Endothelial cell of umbilical vein (primary cell): Measurements from ENCODE around the gene VGLL4. TPM values are rescaled to one million over a fixed set of nuclear protein-coding genes. Genes with fewer than 3 reads are reported as not detected.

Source experiments
- BruUV-seq: library from RNA; stranded (reverse); fragments of 400-500 nt; replicated peaks from 2 replicates; lab custom pipeline; 2021; lab: Mats Ljungman, UMichigan
- CTCF ChIA-PET: fragments of 300-600, 350-600 bp; sonication (Branson Sonifier 250); formaldehyde crosslinking; loops from one replicate; lab custom pipeline; 2021; ENCODE audit warnings: antibody characterized with exemption, inconsistent platforms; lab: Charles Lee
- POLR2A ChIA-PET: fragments of 300-600, 350-600 bp; sonication (Branson Sonifier 250); formaldehyde crosslinking; loops from one replicate; lab custom pipeline; 2021; ENCODE audit warnings: antibody characterized with exemption, inconsistent platforms; lab: Charles Lee
- DNase-seq: peaks from one replicate; pipeline ENCODE4 v3.0.0-alpha.2; 2011; ENCODE audit warnings: low read depth, low spot score
- FAIRE-seq: peaks from 2 replicates; lab custom pipeline; 2011; peaks lifted over from hg19 to GRCh38; lab: Jason Lieb, UNC
- H2AFZ ChIP-seq: 2 replicates; pipeline ENCODE4 v1.6.0; 2012; ENCODE audit warnings: low read depth, low read length, control low read depth, inconsistent platforms
- H3K27ac ChIP-seq: 2 replicates; pipeline ENCODE4 v1.5.1; 2011; ENCODE audit warnings: low read depth, mild to moderate bottlenecking, control low read depth, low read length, moderate library complexity; ENCODE audit not compliant: insufficient read depth
- H3K27me3 ChIP-seq, 2 experiments: 2 replicates each; pipeline versions ENCODE4 v1.6.0 to v1.6.1; 2011; ENCODE audit warnings: low read length in 2 of 2, mixed read lengths in 1 of 2; ENCODE audit not compliant: control insufficient read depth in 2 of 2, insufficient read depth in 2 of 2
- H3K36me3 ChIP-seq, 2 experiments: 2 replicates in 1 of 2; 3 replicates in 1 of 2; pipeline ENCODE4 v1.5.1; 2011; ENCODE audit warnings: low read length in 2 of 2, mild to moderate bottlenecking in 1 of 2, moderate library complexity in 1 of 2; ENCODE audit not compliant: control insufficient read depth in 2 of 2, insufficient read depth in 2 of 2; ENCODE audit errors: extremely low read depth in 1 of 2
- H3K4me1 ChIP-seq: 3 replicates; pipeline ENCODE4 v1.5.1; 2011; ENCODE audit warnings: mild to moderate bottlenecking, low read length; ENCODE audit not compliant: control insufficient read depth, insufficient read depth; ENCODE audit errors: extremely low read depth
- H3K4me2 ChIP-seq: 2 replicates; pipeline ENCODE4 v1.6.1; 2011; ENCODE audit warnings: low read length, control low read depth, mixed read lengths; ENCODE audit not compliant: insufficient read depth
- H3K4me3 ChIP-seq, 3 experiments: fragments of 200-600 bp in 1 of 3; sonication (generic), shearing (Covaris generic) in 1 of 3; replicated peaks in 1 of 3; 2 replicates each; pipeline ENCODE4 v1.5.1; 2011 to 2016; ENCODE audit warnings: control low read depth in 3 of 3, low read length in 3 of 3, mild to moderate bottlenecking in 2 of 3, inconsistent platforms in 1 of 3, low read depth in 1 of 3, moderate library complexity in 1 of 3; ENCODE audit not compliant: insufficient read depth in 1 of 3
- H3K79me2 ChIP-seq: 2 replicates; pipeline ENCODE4 v1.6.0; 2012; ENCODE audit warnings: low read length, inconsistent platforms; ENCODE audit not compliant: control insufficient read depth, insufficient read depth
- H3K9ac ChIP-seq: replicated peaks from 2 replicates; pipeline ENCODE3; 2011; ENCODE audit warnings: low read length, control low read depth; ENCODE audit not compliant: insufficient read depth; ENCODE audit errors: extremely low read depth
- H3K9me1 ChIP-seq: replicated peaks from 3 replicates; pipeline ENCODE4 v1.6.0; 2011; ENCODE audit warnings: mild to moderate bottlenecking, low read length; ENCODE audit not compliant: control insufficient read depth, insufficient read depth; ENCODE audit errors: extremely low read depth
- H3K9me3 ChIP-seq: replicated peaks from 2 replicates; pipeline ENCODE4 v1.5.1; 2012; ENCODE audit warnings: low read length, inconsistent platforms; ENCODE audit not compliant: control insufficient read depth, insufficient read depth
- H4K20me1 ChIP-seq: replicated peaks from 2 replicates; pipeline ENCODE3; 2011; ENCODE audit warnings: mild to moderate bottlenecking, low read length; ENCODE audit not compliant: control insufficient read depth, insufficient read depth; ENCODE audit errors: extremely low read depth
- EZH2 ChIP-seq: IDR thresholded peaks from 2 replicates; pipeline ENCODE4 v1.6.1; 2012; ENCODE audit warnings: borderline replicate concordance, low read depth, mild to moderate bottlenecking, moderate library complexity, low read length, inconsistent platforms; ENCODE audit not compliant: severe bottlenecking
- FOS ChIP-seq: IDR thresholded peaks from 2 replicates; pipeline ENCODE4 v1.6.1; 2011; ENCODE audit warnings: mild to moderate bottlenecking, low read length, moderate library complexity, borderline replicate concordance; ENCODE audit not compliant: insufficient read depth
- GATA2 ChIP-seq: IDR thresholded peaks from 2 replicates; pipeline ENCODE4 v1.7.0; 2011; ENCODE audit warnings: low read depth, mild to moderate bottlenecking, moderate library complexity, mixed read lengths, low read length; ENCODE audit not compliant: insufficient read length, insufficient read depth
- JUN ChIP-seq: IDR thresholded peaks from 2 replicates; pipeline ENCODE4 v1.6.1; 2011; ENCODE audit warnings: borderline replicate concordance, low read depth; ENCODE audit not compliant: insufficient read length, insufficient read depth
- MYC ChIP-seq: IDR thresholded peaks from one replicate; pipeline ENCODE4 v1.6.1; 2011; ENCODE audit warnings: mild to moderate bottlenecking, low read depth, low read length
- dilution Hi-C: fragments of 300-500 bp; cut with MboI; formaldehyde crosslinking; loops from one replicate; pipeline ENCODE4 v1.15.0; 2019; ENCODE audit warnings: low sequenced_read_pairs; ENCODE audit not compliant: extremely low pct_ligation_motif_present
- intact Hi-C: fragments of 100-400 bp; cut with micrococcal nuclease; formaldehyde crosslinking; loops from one replicate; pipeline ENCODE4 v1.10.0; 2022
- polyA plus RNA-seq, 4 experiments: library from polyadenylated mRNA; depleted of rRNA in 3 of 4; stranded (reverse) in 3 of 4; unstranded in 1 of 4; fragments of >200 nt; gene quantifications; 2 replicates each; pipeline versions ENCODE4 v1.2.1 to v1.2.3, GENCODE V29; 2011 to 2012; ENCODE audit warnings: missing spikeins in 1 of 4
- total RNA-seq: library from RNA; stranded (reverse); gene quantifications from 2 replicates; pipeline ENCODE4 v1.2.3, GENCODE V29; 2021

VGLL4 gene
- total and polyA plus RNA-seq, 2 donors (not counting 3 experiments of a cell fraction or from before 2014, with no cell fraction given): 67.0 to 78.9 TPM

- intact Hi-C loops (loop anchor here (1.0 kb wide), 3 partner anchors 13 to 130 kb away; no protein-coding TSS in a partner anchor), dilution Hi-C loops (no loop called here)
- Histone ChIP-seq H4K20me1 (no peaks in the 10 kb centered on the region), H3K9ac (peak overlapping the region; percentile 54), H3K9me3 (no peaks in the 10 kb centered on the region), H3K9me1 (no peaks in the 10 kb centered on the region), H3K79me2 (no peaks in the 10 kb centered on the region), H3K36me3 (no peaks in the 10 kb centered on the region), H3K27ac (peak overlapping the region; percentile 87), H3K27me3 (no peaks in the 10 kb centered on the region), H3K4me1 (peaks cover 36% of the 10 kb centered on the region), H2AFZ (no peak overlapping the region), H3K4me2 (peak overlapping the region; percentile 82), H3K4me3 (no peak overlapping the region)
- CTCF ChIA-PET: interaction anchor here (0.7 to 2.8 kb wide), 12 partner anchors 10 to 142 kb away, joined by 3 to 14 read pairs (median 3); no protein-coding TSS in a partner anchor
- DNase-seq (peak; percentile 89), FAIRE-seq (peak; percentile 88)
- POLR2A ChIA-PET: no interaction called here
- TF ChIP-seq EZH2: no peak
- no peak for TF ChIP-seq MYC
- peak; percentile 36 for TF ChIP-seq JUN
- peak; percentile 86 for TF ChIP-seq GATA2
- TF ChIP-seq FOS: peak; percentile 4
- TSS peak; percentile 23 for BruUV-seq
Observed at GRCh38 chr3:11509173-11510000, 134.3 kb downstream of the VGLL4 start.
